Heart left ventricle (tissue), 16 donors: ENCODE results near the gene LRP1B. TPM values are rescaled to one million over a fixed set of nuclear protein-coding genes. Genes with fewer than 3 reads are reported as not detected.

Source experiments
- ATAC-seq, 4 donors: fragments of 200-7000 bp; cut with Tn5 transposase; one replicate each; pipeline ENCODE4 v1.9.1; 2020 to 2022; ENCODE audit warnings: moderate library complexity in 4 of 4, mild to moderate bottlenecking in 3 of 4, moderate number of reproducible peaks in 1 of 4
- DNase-seq, 5 donors: peaks; one replicate each; pipeline ENCODE4 v3.0.0-alpha.2; 2020
- H3K27ac ChIP-seq, 12 donors: fragments of 200-600 bp; sonication (generic) in 4 of 12; one replicate each; pipeline versions ENCODE4 v1.5.0 to v1.8.0; 2016 to 2022; ENCODE audit warnings: mild to moderate bottlenecking in 2 of 12
- H3K27me3 ChIP-seq, 9 donors: fragments of 200-600 bp; sonication (generic) in 2 of 9; one replicate each; pipeline versions ENCODE4 v1.5.1 to v1.8.0; 2016 to 2022; ENCODE audit warnings: mild to moderate bottlenecking in 3 of 9
- H3K36me3 ChIP-seq, 9 donors: fragments of 200-600 bp; sonication (generic) in 2 of 9; one replicate each; pipeline versions ENCODE4 v1.5.0 to v1.8.0; 2018 to 2022; ENCODE audit warnings: mild to moderate bottlenecking in 2 of 9
- H3K4me1 ChIP-seq, 12 donors: fragments of 200-600 bp; sonication (generic) in 4 of 12; one replicate each; pipeline versions ENCODE4 v1.5.0 to v1.8.0; 2016 to 2022; ENCODE audit warnings: mild to moderate bottlenecking in 3 of 12
- H3K4me3 ChIP-seq, 12 donors: fragments of 200-600 bp; sonication (generic) in 4 of 12; one replicate each; pipeline versions ENCODE4 v1.5.0 to v1.8.0; 2017 to 2022; ENCODE audit warnings: mild to moderate bottlenecking in 9 of 12, moderate library complexity in 4 of 12
- H3K9me3 ChIP-seq, 12 donors: fragments of 200-600 bp; sonication (generic) in 4 of 12; one replicate each; pipeline versions ENCODE4 v1.5.0 to v1.8.0; 2016 to 2022; ENCODE audit warnings: mild to moderate bottlenecking in 1 of 12
- POLR2A ChIP-seq, 2 donors: fragments of 450-650 bp; IDR thresholded peaks; one replicate each; pipeline ENCODE4 v1.6.1; 2017; ENCODE audit warnings: antibody characterized with exemption in 2 of 2, mild to moderate bottlenecking in 2 of 2, moderate library complexity in 2 of 2
- WGBS, 4 donors: extraction: QIAGEN DNeasy Blood & Tissue Kit in 2 of 4; methylation state at CpG; one replicate each; pipeline versions ENCODE4 v1.1.5 to v1.1.7; 2013 to 2018; 5-methylcytosine and 5-hydroxymethylcytosine counted together
- intact Hi-C, 10 donors: fragments of 100-400 bp; cut with DNase I; formaldehyde crosslinking; loops; one replicate each; pipeline versions ENCODE4 v1.11.1 to v1.14.2; 2022
- polyA plus RNA-seq, 2 donors: library from polyadenylated mRNA; stranded (reverse); fragments of 200-250 nt; gene quantifications; one replicate each; pipeline ENCODE4 v1.2.3, GENCODE V29; 2013
- total RNA-seq, 9 donors: library from RNA; depleted of rRNA in 2 of 9; stranded (reverse); fragments of >200 nt in 2 of 9; fragmentation: NEBNext Ultra II Directional in 3 of 9; extraction: Animal tissue kit (Norgen Biotek cat#: 25700) in 3 of 9; gene quantifications; one replicate each; pipeline versions ENCODE4 v1.1.0 to v1.2.4, GENCODE V29; 2016 to 2023
- TF ChIP-seq, protein P1 (sequence below), 12 donors: fragments of 200-600 bp; sonication (generic) in 4 of 12; IDR thresholded peaks; one replicate each; pipeline versions ENCODE4 v1.5.0 to v1.8.0; 2018 to 2022; ENCODE audit warnings: antibody characterized with exemption in 12 of 12, mild to moderate bottlenecking in 5 of 12
- donor health status: ischemic (EF 13 %, LVEDD 7.1; RV severe dilation, severe dysfunction).
- donor health status: healthy with polysubstance abuse.
- donor health status: DM: no; HTN: yes; CAD: no.
- donor health status: DM: no; HTN: no; CAD: no.
- donor health status: ischemic (EF 25% LVEDD 6.9; RV normal size, moderate dysfunction).
- donor health status: ischemic (EF 25% LVEDD 5.7; RV mildly dilated, moderate dysfunction).
- donor health status: healthy.
- donor health status: DM: yes; HTN: yes; CAD: no.
- donor health status: ischemic (EF 35%, LVEDD 5.7; RV mildly dilated, moderate dysfunction).
- donor health status: nonischemic (EF 11% LVEDD 7.7; RV severe dilation, severe dysfunction).
- donor health status: DM: yes; HTN: yes; CAD: no.
- donor health status: PGD.
- donor health status: ischemic (EF 29% LVEDD 5.4; RV normal size, mild dysfunction).
- donor health status: nonischemic (EF 23%, LVEDD 6.1; RV moderate dilation, normal function).

Gene LRP1B
- total and polyA plus RNA-seq, 11 donors: 0.01 to 0.19 (median 0.11) TPM; not detected in 2

DNA sequence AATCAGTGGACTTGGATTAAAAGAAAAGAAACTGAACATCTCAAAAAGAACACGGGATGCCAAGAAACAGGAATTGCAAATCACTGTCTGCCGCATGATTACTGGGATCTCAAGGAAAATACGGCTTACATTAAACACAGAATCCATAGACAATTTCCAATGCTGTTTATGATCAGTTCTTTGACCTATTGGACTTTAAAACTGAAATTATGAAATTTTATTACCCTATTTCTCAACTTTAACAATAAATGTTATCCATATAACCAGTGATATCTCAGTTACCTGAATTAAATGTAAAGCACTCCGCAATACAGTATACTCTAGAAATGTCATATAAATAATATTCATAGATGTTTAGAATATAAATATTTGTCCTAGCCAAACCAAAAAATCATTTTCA is 1793.8 kb downstream of the LRP1B start:
- no peaks in the 10 kb centered on the region for H3K4me1 ChIP-seq
- no peak for TF ChIP-seq POLR2A (IDR thresholded peaks at IDR 0.05)
- TF ChIP-seq, protein P1, sequence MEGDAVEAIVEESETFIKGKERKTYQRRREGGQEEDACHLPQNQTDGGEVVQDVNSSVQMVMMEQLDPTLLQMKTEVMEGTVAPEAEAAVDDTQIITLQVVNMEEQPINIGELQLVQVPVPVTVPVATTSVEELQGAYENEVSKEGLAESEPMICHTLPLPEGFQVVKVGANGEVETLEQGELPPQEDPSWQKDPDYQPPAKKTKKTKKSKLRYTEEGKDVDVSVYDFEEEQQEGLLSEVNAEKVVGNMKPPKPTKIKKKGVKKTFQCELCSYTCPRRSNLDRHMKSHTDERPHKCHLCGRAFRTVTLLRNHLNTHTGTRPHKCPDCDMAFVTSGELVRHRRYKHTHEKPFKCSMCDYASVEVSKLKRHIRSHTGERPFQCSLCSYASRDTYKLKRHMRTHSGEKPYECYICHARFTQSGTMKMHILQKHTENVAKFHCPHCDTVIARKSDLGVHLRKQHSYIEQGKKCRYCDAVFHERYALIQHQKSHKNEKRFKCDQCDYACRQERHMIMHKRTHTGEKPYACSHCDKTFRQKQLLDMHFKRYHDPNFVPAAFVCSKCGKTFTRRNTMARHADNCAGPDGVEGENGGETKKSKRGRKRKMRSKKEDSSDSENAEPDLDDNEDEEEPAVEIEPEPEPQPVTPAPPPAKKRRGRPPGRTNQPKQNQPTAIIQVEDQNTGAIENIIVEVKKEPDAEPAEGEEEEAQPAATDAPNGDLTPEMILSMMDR (IDR thresholded peaks at IDR 0.05): no peak
- H3K27me3 ChIP-seq: no peaks in the 10 kb centered on the region
- no peaks in the 10 kb centered on the region for H3K36me3 ChIP-seq
- 85 to 91% (median 88%) methylated on average over 4 of the region's 4 CpGs for WGBS, 4 donors
- ATAC-seq (no peak), DNase-seq (no peak)
- no peaks in the 10 kb centered on the region for H3K9me3 ChIP-seq
- no peak overlapping the region for H3K27ac ChIP-seq
- intact Hi-C loops: no loop called here
- no peak overlapping the region for H3K4me3 ChIP-seq

DNA sequence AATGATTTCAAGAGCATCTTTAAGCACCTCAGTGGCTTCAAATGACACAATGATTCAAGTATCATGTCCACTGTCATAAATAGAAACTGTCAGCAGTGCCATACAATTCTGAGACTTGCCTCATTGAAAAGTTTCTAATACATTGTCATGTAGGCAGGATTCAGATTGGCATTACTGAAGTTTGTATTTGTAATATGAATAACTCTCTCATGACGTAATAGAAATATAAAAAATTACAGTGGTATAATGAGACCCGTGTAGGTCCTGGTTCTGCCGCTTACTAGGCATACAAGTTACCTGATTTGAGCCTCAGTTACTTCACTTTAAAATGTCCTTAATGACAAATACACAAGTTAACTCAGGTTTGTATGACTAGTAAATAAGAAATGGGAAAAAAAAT is 1814.5 kb downstream of the LRP1B start:
- 84 to 89% (median 87%) methylated on average over 3 of the region's 3 CpGs for WGBS, 4 donors
- no peak for TF ChIP-seq POLR2A (IDR thresholded peaks at IDR 0.05)
- H3K4me1 ChIP-seq: no peaks in the 10 kb centered on the region
- ATAC-seq (no peak), DNase-seq (no peak)
- H3K27me3 ChIP-seq: no peaks in the 10 kb centered on the region
- H3K27ac ChIP-seq: no peak overlapping the region
- intact Hi-C loops: no loop called here
- no peaks in the 10 kb centered on the region for H3K36me3 ChIP-seq
- H3K4me3 ChIP-seq: no peak overlapping the region
- H3K9me3 ChIP-seq: no peaks in the 10 kb centered on the region

DNA sequence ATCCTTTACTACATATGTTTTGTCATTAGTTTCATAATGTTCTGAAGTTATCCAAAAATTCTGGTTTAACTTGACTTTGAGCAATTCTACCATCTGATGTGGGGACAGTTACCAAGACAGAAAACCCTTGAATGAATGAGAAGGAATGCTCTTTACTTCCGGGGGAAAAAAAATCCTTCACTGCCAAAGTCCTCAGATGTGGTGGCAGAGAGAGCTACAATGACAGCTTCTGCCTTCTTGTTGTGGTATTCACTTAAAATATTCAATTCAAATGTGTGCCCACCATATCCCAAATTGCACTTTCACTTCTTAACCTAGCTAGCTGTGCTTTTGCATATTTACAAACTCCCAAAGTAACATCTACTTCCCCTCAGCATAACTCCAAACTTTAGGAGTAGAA is 1818.9 kb downstream of the LRP1B start:
- TF ChIP-seq, protein P1 (IDR thresholded peaks at IDR 0.05): no peak
- no peak for TF ChIP-seq POLR2A (IDR thresholded peaks at IDR 0.05)
- H3K36me3 ChIP-seq: no peaks in the 10 kb centered on the region
- 0 to 80% (median 40%) methylated on average over 1 of the region's 1 CpG for WGBS, 4 donors
- no peak for ATAC-seq
- no peak for DNase-seq
- no peaks in the 10 kb centered on the region for H3K9me3 ChIP-seq
- H3K27me3 ChIP-seq: no peaks in the 10 kb centered on the region
- H3K4me3 ChIP-seq: no peak overlapping the region
- H3K4me1 ChIP-seq: peaks cover 0 to 3% (median 0%) of the 10 kb centered on the region in 12 donors
- H3K27ac ChIP-seq: no peak overlapping the region
- intact Hi-C loops: no loop called here

DNA sequence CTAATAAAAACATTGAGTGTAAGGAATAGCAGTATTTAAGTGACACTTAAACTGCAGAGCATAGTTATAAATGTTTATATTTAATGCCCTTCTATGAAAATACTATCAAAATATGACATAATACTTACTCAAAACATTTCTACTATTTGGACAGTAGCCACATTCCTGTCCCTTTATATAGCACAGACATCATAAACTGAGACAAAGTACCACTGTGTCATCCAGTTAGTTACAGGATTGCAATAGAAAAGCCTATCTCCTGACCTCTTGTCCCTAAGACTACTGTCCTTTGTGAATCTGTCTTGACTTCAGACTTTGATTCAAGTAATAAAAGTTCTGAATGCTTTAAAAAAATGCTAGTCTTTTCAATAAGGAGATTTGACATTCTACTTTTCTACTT is 1822.1 kb downstream of the LRP1B start:
- Histone ChIP-seq H3K9me3 (no peaks in the 10 kb centered on the region), H3K4me3 (no peak overlapping the region), H3K4me1 (peaks cover 0 to 3% (median 0%) of the 10 kb centered on the region in 12 donors), H3K27ac (no peak overlapping the region), H3K27me3 (no peaks in the 10 kb centered on the region), H3K36me3 (no peaks in the 10 kb centered on the region)
- intact Hi-C loops: loop anchor here in 1 of 10 donors (10.0 kb wide), 1 partner anchor 584 kb away; no protein-coding TSS in a partner anchor
- no peak for TF ChIP-seq POLR2A (IDR thresholded peaks at IDR 0.05)
- TF ChIP-seq, protein P1 (IDR thresholded peaks at IDR 0.05): no peak
- DNase-seq (no peak), ATAC-seq (no peak)

DNA sequence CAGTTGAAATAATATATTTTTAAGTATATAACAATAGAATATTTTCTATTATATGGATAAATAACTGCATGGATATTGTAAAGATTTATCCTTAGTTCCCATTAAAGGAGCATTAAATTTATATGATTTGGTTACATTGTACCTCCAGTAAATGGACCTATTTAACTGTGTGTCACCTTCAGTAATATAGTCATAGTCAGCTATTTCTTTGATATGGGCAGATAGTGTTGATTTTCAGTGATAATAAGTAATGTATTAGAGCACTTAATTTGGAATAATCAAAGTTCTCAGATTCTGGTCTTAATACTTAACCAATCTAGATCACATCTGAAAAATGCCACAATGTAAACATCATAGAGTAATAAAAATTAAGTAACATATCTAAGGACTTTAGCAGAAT is 1823.3 kb downstream of the LRP1B start:
- Histone ChIP-seq H3K9me3 (no peaks in the 10 kb centered on the region), H3K27me3 (no peaks in the 10 kb centered on the region), H3K36me3 (no peaks in the 10 kb centered on the region), H3K4me1 (peaks cover 0 to 3% (median 0%) of the 10 kb centered on the region in 12 donors), H3K27ac (no peak overlapping the region), H3K4me3 (no peak overlapping the region)
- no peak for TF ChIP-seq POLR2A (IDR thresholded peaks at IDR 0.05)
- TF ChIP-seq, protein P1 (IDR thresholded peaks at IDR 0.05): no peak
- intact Hi-C loops: loop anchor here in 1 of 10 donors (10.0 kb wide), 1 partner anchor 583 kb away; no protein-coding TSS in a partner anchor
- DNase-seq (no peak), ATAC-seq (no peak)
